GM12874 (cell line): ENCODE measurements around the gene YRDC.

Source experiments
- TF ChIP-seq, protein P1 (sequence below): IDR thresholded peaks from 2 replicates; pipeline ENCODE4 v1.5.1; 2011; ENCODE audit warnings: low read depth, mild to moderate bottlenecking, control low read depth, low read length, moderate library complexity; ENCODE audit not compliant: insufficient read depth

Gene YRDC

DNA sequence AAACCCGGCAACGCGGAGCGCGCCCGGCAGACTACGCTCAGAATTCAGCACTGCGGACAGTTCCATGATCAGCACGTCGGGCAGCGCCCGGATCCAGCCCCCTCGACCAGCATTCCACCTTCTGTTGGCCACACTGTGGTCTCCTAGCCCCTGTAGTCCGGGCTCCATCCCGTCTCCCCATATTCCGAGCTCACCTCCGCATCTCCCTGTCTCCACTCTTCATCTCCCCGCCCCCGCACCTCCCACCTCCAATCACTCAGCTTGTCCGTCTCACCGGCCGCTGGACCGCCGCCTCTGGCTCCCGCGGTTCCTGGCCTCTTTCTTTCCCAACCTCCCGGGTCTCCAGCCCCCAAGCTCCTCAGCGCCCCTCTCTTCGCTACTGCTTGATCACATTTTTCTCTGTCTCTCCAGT is 43.6 kb downstream of the YRDC start:
- TF ChIP-seq, protein P1, sequence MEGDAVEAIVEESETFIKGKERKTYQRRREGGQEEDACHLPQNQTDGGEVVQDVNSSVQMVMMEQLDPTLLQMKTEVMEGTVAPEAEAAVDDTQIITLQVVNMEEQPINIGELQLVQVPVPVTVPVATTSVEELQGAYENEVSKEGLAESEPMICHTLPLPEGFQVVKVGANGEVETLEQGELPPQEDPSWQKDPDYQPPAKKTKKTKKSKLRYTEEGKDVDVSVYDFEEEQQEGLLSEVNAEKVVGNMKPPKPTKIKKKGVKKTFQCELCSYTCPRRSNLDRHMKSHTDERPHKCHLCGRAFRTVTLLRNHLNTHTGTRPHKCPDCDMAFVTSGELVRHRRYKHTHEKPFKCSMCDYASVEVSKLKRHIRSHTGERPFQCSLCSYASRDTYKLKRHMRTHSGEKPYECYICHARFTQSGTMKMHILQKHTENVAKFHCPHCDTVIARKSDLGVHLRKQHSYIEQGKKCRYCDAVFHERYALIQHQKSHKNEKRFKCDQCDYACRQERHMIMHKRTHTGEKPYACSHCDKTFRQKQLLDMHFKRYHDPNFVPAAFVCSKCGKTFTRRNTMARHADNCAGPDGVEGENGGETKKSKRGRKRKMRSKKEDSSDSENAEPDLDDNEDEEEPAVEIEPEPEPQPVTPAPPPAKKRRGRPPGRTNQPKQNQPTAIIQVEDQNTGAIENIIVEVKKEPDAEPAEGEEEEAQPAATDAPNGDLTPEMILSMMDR: no peak

DNA sequence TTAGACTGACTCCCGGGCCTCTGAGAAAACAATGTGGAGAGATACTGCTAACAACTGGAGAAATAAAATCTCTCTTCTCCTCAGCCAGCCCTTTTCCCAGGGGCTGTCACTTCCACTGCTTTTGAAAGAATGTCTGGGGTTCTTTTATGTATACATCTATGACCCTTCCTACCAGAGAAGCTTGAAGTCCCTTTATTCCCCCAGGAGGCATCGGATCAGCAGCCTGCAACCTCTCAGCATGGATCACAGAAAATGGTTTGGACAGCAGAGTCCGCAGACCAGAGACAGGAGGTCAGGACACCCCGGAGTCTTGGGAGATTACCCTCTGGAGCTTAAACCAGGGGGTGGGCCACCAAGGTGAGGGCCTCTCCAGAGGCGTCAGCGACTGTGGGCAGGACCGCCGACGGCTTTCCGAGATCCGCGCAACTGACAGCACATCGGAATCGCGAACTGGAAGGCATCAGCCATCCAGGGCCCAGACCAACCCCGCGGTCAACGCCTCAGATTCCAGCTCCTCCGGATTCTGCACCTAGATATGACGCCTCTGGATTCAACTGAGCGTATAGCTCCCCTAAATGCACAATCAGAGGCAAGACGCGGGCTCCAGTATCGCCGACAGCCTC is 44.1 kb downstream of the YRDC start:
- TF ChIP-seq, protein P1: no peak

DNA sequence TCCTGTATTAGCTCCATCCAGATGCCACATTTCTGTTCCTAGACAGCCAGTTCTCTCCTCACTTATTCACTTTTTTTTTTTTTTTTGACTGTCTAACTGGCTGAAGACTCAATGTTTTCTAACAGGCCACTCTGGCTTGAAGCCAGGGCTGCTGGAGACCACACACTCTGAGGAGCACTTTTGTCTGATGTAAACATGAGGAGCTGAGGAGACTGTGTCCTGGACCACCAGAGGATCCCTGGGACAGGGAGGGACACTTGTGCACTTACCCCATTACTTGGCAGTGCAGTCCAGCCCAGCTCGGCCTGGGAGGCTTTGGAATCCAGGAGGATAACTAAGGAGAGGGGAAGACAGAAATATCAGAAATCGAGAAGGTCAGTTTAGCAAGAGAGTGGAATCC is 45.5 kb downstream of the YRDC start:
- TF ChIP-seq, protein P1: no peak

DNA sequence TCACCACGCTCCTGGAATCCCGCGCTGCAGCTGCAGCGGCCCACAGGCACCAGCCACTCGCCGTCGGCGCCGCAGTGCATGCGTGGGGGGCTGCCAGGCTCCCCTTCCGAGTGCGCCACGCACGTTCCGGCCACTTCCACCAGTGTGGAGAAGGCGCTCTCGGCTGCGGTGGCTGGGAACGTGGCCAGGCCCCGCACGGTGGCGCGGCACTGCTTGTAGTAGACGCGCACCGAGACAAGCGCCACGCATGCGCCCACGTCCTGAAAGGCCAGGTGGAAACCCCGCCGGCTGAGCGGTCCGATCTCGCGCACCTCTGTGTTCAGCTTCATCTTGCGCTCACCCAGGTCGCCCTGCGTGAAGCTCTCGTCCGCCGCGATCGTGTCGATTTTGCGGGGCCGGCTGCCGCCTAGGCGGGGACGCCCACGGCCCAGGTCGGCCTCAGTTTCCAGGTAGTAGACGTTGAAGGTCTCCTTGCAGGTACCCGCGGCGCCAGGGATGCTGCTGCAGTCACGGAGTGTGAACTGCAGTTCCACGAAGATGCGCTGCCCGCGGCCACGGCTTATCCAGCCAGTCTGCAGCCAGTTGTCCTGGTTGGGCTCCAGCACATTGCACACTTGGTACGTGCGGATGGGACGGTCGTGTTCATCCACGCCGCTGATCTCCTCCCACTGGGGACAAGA is 46.5 kb downstream of the YRDC start:
- TF ChIP-seq, protein P1: no peak

DNA sequence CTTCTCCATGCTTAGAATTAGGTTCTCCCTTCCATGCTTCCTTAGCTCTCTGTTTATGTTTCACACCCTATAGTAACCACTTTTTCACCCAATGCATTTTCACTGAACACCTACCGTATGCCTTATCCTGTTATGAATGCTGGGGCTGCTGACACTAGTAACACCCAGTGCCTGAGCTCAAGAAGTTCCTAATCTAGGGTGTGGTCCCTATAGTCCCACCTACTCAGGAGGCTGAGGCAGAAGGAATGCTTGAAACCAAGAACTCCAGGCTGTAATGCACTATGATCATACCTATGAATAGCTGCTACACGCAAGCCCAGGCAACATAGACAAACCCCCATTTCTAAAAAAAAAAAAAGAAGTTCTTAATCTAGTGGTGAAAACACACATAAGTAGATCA is 48.6 kb downstream of the YRDC start:
- TF ChIP-seq, protein P1: no peak

DNA sequence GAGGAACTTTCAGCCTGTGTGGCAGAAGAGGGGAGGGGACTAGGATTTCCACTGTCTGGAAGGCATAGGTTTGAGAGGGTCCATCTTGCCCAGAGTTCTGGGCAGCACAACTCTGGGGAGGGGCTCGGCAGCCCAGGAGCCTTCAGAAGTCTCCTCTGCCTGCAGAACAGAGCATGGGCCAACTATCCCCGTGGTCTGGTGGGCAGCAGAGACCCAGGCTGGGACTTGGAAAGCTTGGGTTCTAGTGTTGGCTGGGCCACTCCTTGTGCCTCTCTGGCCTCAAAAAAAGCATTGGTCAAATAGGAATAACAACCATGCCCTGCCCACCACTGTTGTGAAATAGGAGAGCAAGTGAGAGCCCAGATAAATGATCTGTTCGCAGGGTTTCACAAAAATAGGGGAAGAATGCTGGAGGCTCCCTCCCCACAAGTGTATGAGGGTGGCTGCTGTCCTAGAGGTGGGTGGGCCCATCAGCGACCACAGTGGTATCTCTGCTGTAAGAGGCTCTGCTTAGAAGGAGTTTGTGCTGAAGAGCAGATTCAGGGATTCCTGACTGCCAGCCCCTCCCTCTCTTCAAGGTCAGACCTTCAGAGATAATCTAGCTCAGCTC is 52.0 kb downstream of the YRDC start:
- TF ChIP-seq, protein P1: no peak

DNA sequence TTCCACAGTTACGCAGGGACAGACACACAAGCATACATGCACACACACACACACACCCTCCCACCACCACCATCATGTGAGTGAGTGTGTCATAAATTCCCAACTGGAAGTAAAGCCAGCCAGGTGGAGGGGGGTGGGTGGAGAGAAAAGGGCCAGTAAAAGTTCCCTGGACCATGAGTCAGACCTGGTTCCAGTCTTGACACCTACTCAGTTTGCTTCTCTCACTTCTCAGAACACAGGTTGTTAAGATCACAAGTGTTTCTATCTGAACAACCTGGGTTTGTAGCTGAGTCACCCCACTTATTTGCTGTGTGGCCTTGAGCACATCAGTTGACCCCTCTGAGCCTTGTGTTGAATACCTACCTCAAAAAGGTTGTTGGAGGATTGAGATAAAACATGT is 52.7 kb downstream of the YRDC start:
- TF ChIP-seq, protein P1: no peak
